Hepatocyte (in vitro differentiated cells): ENCODE results near the gene NRG2. TPM values are rescaled to one million over a fixed set of nuclear protein-coding genes. Genes with fewer than 3 reads are reported as not detected.

Source experiments
- DNase-seq: peaks from one replicate; pipeline ENCODE4 v3.0.0-alpha.2; 2016; ENCODE audit warnings: low spot score
- H2AFZ ChIP-seq: fragments of 200-600 bp; sonication (generic); 2 replicates; pipeline ENCODE4 v1.6.0; 2016; ENCODE audit warnings: antibody characterized with exemption, mild to moderate bottlenecking
- H3K27ac ChIP-seq: fragments of 200-600 bp; sonication (generic); 2 replicates; pipeline ENCODE4 v1.5.1; 2016; ENCODE audit warnings: mild to moderate bottlenecking
- H3K27me3 ChIP-seq: fragments of 200-600 bp; sonication (generic); 2 replicates; pipeline ENCODE4 v1.6.1; 2016
- H3K36me3 ChIP-seq: fragments of 200-600 bp; sonication (generic); replicated peaks from 2 replicates; pipeline ENCODE4 v1.5.1; 2016; ENCODE audit warnings: low read depth; ENCODE audit not compliant: insufficient read depth
- H3K4me1 ChIP-seq: fragments of 200-600 bp; sonication (generic); 2 replicates; pipeline ENCODE4 v1.5.1; 2016; ENCODE audit warnings: mild to moderate bottlenecking, moderate library complexity; ENCODE audit not compliant: insufficient read depth
- H3K4me2 ChIP-seq: fragments of 200-600 bp; sonication (generic); 2 replicates; pipeline ENCODE4 v1.6.0; 2016
- H3K4me3 ChIP-seq: fragments of 200-600 bp; sonication (generic); 2 replicates; pipeline ENCODE4 v1.5.1; 2016; ENCODE audit warnings: mild to moderate bottlenecking
- H3K79me2 ChIP-seq: fragments of 200-600 bp; sonication (generic); 2 replicates; pipeline ENCODE4 v1.6.0; 2017; ENCODE audit warnings: mild to moderate bottlenecking
- H3K9me2 ChIP-seq: fragments of 200-600 bp; sonication (generic); replicated peaks from 2 replicates; pipeline ENCODE4 v1.6.0; 2017; ENCODE audit warnings: mild to moderate bottlenecking; ENCODE audit not compliant: insufficient read depth
- H3K9me3 ChIP-seq: fragments of 200-600 bp; sonication (generic); 2 replicates; pipeline ENCODE4 v1.5.1; 2016; ENCODE audit warnings: low read depth, mild to moderate bottlenecking
- H4K20me1 ChIP-seq: fragments of 200-600 bp; sonication (generic); 2 replicates; pipeline ENCODE4 v1.6.0; 2016; ENCODE audit warnings: mild to moderate bottlenecking; ENCODE audit not compliant: insufficient read depth, poor library complexity, severe bottlenecking
- CTCF ChIP-seq: fragments of 200-600 bp; sonication (generic); IDR thresholded peaks from 2 replicates; pipeline ENCODE4 v1.5.1; 2016; ENCODE audit warnings: antibody characterized with exemption, mild to moderate bottlenecking; ENCODE audit not compliant: poor library complexity
- EZH2 ChIP-seq: fragments of 200-600 bp; sonication (generic); IDR thresholded peaks from 2 replicates; pipeline ENCODE4 v1.6.1; 2016; ENCODE audit warnings: antibody characterized with exemption, mild to moderate bottlenecking, borderline replicate concordance
- EZH2phosphoT487 ChIP-seq: fragments of 200-600 bp; sonication (generic); IDR thresholded peaks from one replicate; pipeline ENCODE4 v1.6.1; 2018; ENCODE audit warnings: antibody characterized with exemption, mild to moderate bottlenecking, low read depth, moderate library complexity; ENCODE audit not compliant: unreplicated experiment, severe bottlenecking
- WGBS: methylation state at CpG from one replicate; pipeline ENCODE4 v1.1.6; 2016; ENCODE audit warnings: low lambda C conversion rate; ENCODE audit errors: missing lambda C conversion rate; 5-methylcytosine and 5-hydroxymethylcytosine counted together
- polyA plus RNA-seq: library from polyadenylated mRNA; unstranded; fragments of >200 nt; fragmentation: Nextera tagmentation; extraction: Ambion mirVana; gene quantifications from 2 replicates; pipeline ENCODE4 v1.2.1, GENCODE V29; 2016
- total RNA-seq: library from RNA; depleted of rRNA; stranded (reverse); fragments of >200 nt; gene quantifications from 2 replicates; pipeline ENCODE4 v1.2.3, GENCODE V29; 2014

NRG2 gene
- total and polyA plus RNA-seq, 2 experiments from 2014 or later = 1.4 to 1.5 TPM

DNA sequence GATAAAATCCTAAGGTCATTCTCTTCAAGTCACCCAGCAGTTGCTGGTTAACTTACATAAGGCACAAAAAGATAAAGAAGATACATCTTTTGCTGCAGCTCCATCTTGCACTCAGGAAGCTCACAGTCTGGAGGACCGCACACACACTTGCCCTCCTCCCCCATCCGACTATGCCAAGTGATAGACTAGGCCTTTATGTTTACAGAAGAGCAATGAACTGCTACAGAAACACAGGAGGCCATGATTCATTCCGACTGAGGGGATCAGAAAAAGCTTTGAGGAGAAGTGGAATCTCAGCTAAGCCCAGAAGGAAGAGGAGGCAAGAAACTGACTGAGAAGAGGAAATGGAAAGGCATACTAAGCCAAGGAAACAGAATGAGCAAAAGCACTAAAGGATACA, 17.4 kb downstream of the NRG2 start:
- DNase-seq = no peak
- Histone ChIP-seq H3K9me2 (no peaks in the 10 kb centered on the region), H3K36me3 (no peaks in the 10 kb centered on the region), H3K27ac (no peak overlapping the region), H3K4me3 (no peak overlapping the region), H3K27me3 (peaks cover 9% of the 10 kb centered on the region), H2AFZ (no peak overlapping the region), H3K79me2 (no peaks in the 10 kb centered on the region), H3K4me1 (no peaks in the 10 kb centered on the region), H3K9me3 (no peaks in the 10 kb centered on the region), H4K20me1 (no peaks in the 10 kb centered on the region), H3K4me2 (no peak overlapping the region)
- TF ChIP-seq EZH2 (no peak), CTCF (no peak), EZH2phosphoT487 (no peak)
- WGBS = 41% methylated on average over 3 of the region's 3 CpGs

DNA sequence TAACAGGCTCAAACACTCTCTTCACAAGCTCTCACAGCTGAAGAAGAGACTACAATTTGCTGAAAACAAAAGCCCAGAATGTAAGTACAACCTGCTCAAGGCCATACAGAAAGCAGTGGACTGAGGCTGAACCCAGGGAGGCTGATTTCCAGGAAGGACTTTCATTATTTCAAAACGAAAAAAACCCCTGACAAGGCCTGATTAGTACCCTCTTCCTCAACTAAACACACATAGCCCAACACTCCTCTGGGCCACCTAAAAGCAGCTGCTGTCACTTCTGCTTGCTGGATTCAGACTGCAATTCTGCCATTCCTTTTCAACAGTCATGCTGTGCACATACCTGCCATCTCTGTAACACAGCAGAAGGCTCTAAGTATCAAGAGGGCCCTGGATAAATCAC, 18.2 kb downstream of the NRG2 start:
- no peaks in the 10 kb centered on the region for H3K9me2 ChIP-seq
- DNase-seq = no peak
- no peaks in the 10 kb centered on the region for H3K4me1 ChIP-seq
- WGBS = 28% methylated on average over 1 of the region's 1 CpG
- H3K4me2 ChIP-seq = no peak overlapping the region
- H2AFZ ChIP-seq = no peak overlapping the region
- H3K4me3 ChIP-seq = no peak overlapping the region
- H3K9me3 ChIP-seq = no peaks in the 10 kb centered on the region
- no peaks in the 10 kb centered on the region for H3K79me2 ChIP-seq
- H3K36me3 ChIP-seq = no peaks in the 10 kb centered on the region
- no peak for TF ChIP-seq EZH2phosphoT487
- TF ChIP-seq CTCF = no peak
- H3K27ac ChIP-seq = no peak overlapping the region
- peaks cover 12% of the 10 kb centered on the region for H3K27me3 ChIP-seq
- H4K20me1 ChIP-seq = no peaks in the 10 kb centered on the region

GRCh38 chr5:140023611-140024191, 19.4 kb downstream of the NRG2 start:
- WGBS = 90% methylated on average over 6 of the region's 6 CpGs
- TF ChIP-seq CTCF = no peak
- no peak for TF ChIP-seq EZH2
- no peak for TF ChIP-seq EZH2phosphoT487
- no peaks in the 10 kb centered on the region for H3K79me2 ChIP-seq
- peaks cover 6% of the 10 kb centered on the region for H3K4me1 ChIP-seq
- H3K4me2 ChIP-seq = no peak overlapping the region
- peaks cover 12% of the 10 kb centered on the region for H3K27me3 ChIP-seq
- no peak overlapping the region for H2AFZ ChIP-seq
- H3K4me3 ChIP-seq = no peak overlapping the region
- H3K36me3 ChIP-seq = no peaks in the 10 kb centered on the region
- H3K9me2 ChIP-seq = no peaks in the 10 kb centered on the region
- no peak overlapping the region for H3K27ac ChIP-seq
- no peaks in the 10 kb centered on the region for H4K20me1 ChIP-seq
- H3K9me3 ChIP-seq = no peaks in the 10 kb centered on the region
- DNase-seq = no peak
